Neuronal stem cell (in vitro differentiated cells): ENCODE results near the gene LYVE1.

ENCODE experiments used
- DNase-seq: peaks from one replicate; pipeline ENCODE4 v3.0.0-alpha.2; 2013; ENCODE audit warnings: low spot score
- H2AFZ ChIP-seq: one replicate; pipeline ENCODE4 v1.6.1; 2013; ENCODE audit warnings: mild to moderate bottlenecking, low read length, inconsistent platforms
- H2AK5ac ChIP-seq: 2 replicates; pipeline ENCODE4 v1.6.1; 2013; ENCODE audit warnings: low read depth, mild to moderate bottlenecking, inconsistent platforms, low read length, moderate library complexity, mixed read lengths
- H2BK120ac ChIP-seq: 2 replicates; pipeline ENCODE4 v1.6.1; 2013; ENCODE audit warnings: low read depth, mild to moderate bottlenecking, inconsistent platforms, low read length, moderate library complexity, mixed read lengths
- H2BK12ac ChIP-seq: one replicate; pipeline ENCODE4 v1.6.1; 2013; ENCODE audit warnings: low read length, inconsistent platforms
- H2BK15ac ChIP-seq: 2 replicates; pipeline ENCODE4 v1.6.1; 2013; ENCODE audit warnings: mild to moderate bottlenecking, low read length, inconsistent platforms, mixed read lengths
- H2BK5ac ChIP-seq: one replicate; pipeline ENCODE4 v1.6.1; 2013; ENCODE audit warnings: inconsistent platforms, mild to moderate bottlenecking, low read length, moderate library complexity
- H3K14ac ChIP-seq: one replicate; pipeline ENCODE4 v1.6.1; 2013; ENCODE audit warnings: low read length, inconsistent platforms
- H3K18ac ChIP-seq: 2 replicates; pipeline ENCODE4 v1.6.1; 2013; ENCODE audit warnings: low read length, inconsistent platforms
- H3K23ac ChIP-seq: 2 replicates; pipeline ENCODE4 v1.6.1; 2013; ENCODE audit warnings: low read depth, mild to moderate bottlenecking, mixed read lengths, low read length, inconsistent platforms; ENCODE audit not compliant: poor library complexity
- H3K27ac ChIP-seq: replicated peaks from 3 replicates; pipeline ENCODE4 v1.5.1; 2013; ENCODE audit warnings: low read length, inconsistent platforms
- H3K27me3 ChIP-seq, 3 experiments: 2 replicates each; pipeline ENCODE4 v1.6.1; 2013; ENCODE audit warnings: low read length in 3 of 3, mild to moderate bottlenecking in 2 of 3, inconsistent platforms in 1 of 3, low read depth in 1 of 3, mixed read lengths in 1 of 3, moderate library complexity in 1 of 3; ENCODE audit not compliant: control insufficient read depth in 3 of 3, insufficient read depth in 3 of 3
- H3K36me3 ChIP-seq, 2 donors: replicated peaks in 1 of 2; 2 replicates each; pipeline ENCODE4 v1.6.1; 2013; ENCODE audit warnings: low read length in 2 of 2; ENCODE audit not compliant: control insufficient read depth in 2 of 2, insufficient read depth in 2 of 2
- H3K4ac ChIP-seq: 2 replicates; pipeline ENCODE4 v1.6.1; 2013; ENCODE audit warnings: inconsistent platforms, mild to moderate bottlenecking, low read length, moderate library complexity
- H3K4me1 ChIP-seq, 2 donors: 1 replicate in 1 of 2; 2 replicates in 1 of 2; pipeline ENCODE4 v1.6.1; 2013; ENCODE audit warnings: low read length in 2 of 2, low read depth in 1 of 2; ENCODE audit not compliant: control insufficient read depth in 2 of 2, insufficient read depth in 1 of 2
- H3K4me2 ChIP-seq: one replicate; pipeline ENCODE4 v1.6.1; 2013; ENCODE audit warnings: mild to moderate bottlenecking, low read length, inconsistent platforms; ENCODE audit not compliant: insufficient read depth, poor library complexity, severe bottlenecking
- H3K4me3 ChIP-seq, 2 donors: 2 replicates each; pipeline ENCODE4 v1.5.1; 2013; ENCODE audit warnings: low read length in 2 of 2, mild to moderate bottlenecking in 2 of 2, inconsistent platforms in 1 of 2, moderate library complexity in 1 of 2
- H3K79me1 ChIP-seq: one replicate; pipeline ENCODE4 v1.6.1; 2013; ENCODE audit warnings: low read depth, mild to moderate bottlenecking, inconsistent platforms, low read length, moderate library complexity
- H3K9ac ChIP-seq: one replicate; pipeline ENCODE4 v1.6.1; 2013; ENCODE audit warnings: mild to moderate bottlenecking, low read depth, low read length, inconsistent platforms; ENCODE audit not compliant: poor library complexity
- H3K9me3 ChIP-seq, 2 donors: replicated peaks in 1 of 2; 2 replicates each; pipeline versions ENCODE3 to v1.6.1; 2013; ENCODE audit warnings: low read length in 2 of 2, mild to moderate bottlenecking in 2 of 2, inconsistent platforms in 1 of 2, low read depth in 1 of 2, mixed read lengths in 1 of 2, moderate library complexity in 1 of 2; ENCODE audit not compliant: control insufficient read depth in 2 of 2, insufficient read depth in 1 of 2
- H4K8ac ChIP-seq: one replicate; pipeline ENCODE4 v1.6.1; 2013; ENCODE audit warnings: low read depth, mild to moderate bottlenecking, inconsistent platforms, low read length, moderate library complexity
- H4K91ac ChIP-seq: one replicate; pipeline ENCODE4 v1.6.1; 2013; ENCODE audit warnings: low read length, low read depth, mild to moderate bottlenecking, inconsistent platforms; ENCODE audit not compliant: poor library complexity
- WGBS, 2 donors: extraction: QIAGEN DNeasy Blood & Tissue Kit; methylation state at CpG; one replicate each; pipeline ENCODE4 v1.1.7; 2013; ENCODE audit warnings: missing lambda C conversion rate in 2 of 2, mixed read lengths in 1 of 2; ENCODE audit not compliant: insufficient read length in 2 of 2, insufficient replicate concordance in 1 of 2; ENCODE audit errors: extremely low coverage in 2 of 2; 5-methylcytosine and 5-hydroxymethylcytosine counted together

Gene LYVE1

DNA sequence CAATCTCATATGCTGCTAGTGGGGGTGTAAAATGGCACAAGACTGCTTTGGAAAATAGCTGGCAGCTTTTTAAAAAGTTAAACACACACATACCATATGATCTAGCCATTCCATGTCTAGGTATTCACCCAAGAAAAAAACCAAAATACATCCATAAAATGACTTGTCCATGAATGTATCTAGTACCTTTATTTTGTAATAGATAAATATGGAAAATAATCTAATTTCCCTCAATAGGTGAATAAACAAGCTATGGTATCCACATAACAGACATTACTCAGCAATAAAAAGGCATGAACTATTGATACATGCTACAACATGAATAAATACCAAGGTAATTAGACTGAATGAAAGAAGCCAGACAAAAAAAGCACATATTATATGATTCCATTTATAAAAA is 50.3 kb downstream of the LYVE1 start:
- Histone ChIP-seq H3K27ac (no peak overlapping the region), H4K8ac (no peak overlapping the region), H3K79me1 (no peaks in the 10 kb centered on the region), H2AFZ (no peak overlapping the region), H3K4me1 (peaks cover 0 to 2% of the 10 kb centered on the region in 2 donors), H2BK120ac (no peak overlapping the region), H3K18ac (no peak overlapping the region), H3K14ac (no peak overlapping the region), H3K9ac (no peak overlapping the region), H3K27me3 (no peaks in the 10 kb centered on the region), H2BK12ac (no peak overlapping the region), H2BK15ac (no peak overlapping the region), H3K9me3 (no peaks in the 10 kb centered on the region), H3K4me3 (no peak overlapping the region), H2BK5ac (no peak overlapping the region), H4K91ac (no peak overlapping the region), H3K36me3 (peaks cover 4 to 50% of the 10 kb centered on the region in 2 donors), H3K4ac (no peak overlapping the region), H2AK5ac (no peak overlapping the region), H3K23ac (no peak overlapping the region), H3K4me2 (no peak overlapping the region)
- no peak for DNase-seq

DNA sequence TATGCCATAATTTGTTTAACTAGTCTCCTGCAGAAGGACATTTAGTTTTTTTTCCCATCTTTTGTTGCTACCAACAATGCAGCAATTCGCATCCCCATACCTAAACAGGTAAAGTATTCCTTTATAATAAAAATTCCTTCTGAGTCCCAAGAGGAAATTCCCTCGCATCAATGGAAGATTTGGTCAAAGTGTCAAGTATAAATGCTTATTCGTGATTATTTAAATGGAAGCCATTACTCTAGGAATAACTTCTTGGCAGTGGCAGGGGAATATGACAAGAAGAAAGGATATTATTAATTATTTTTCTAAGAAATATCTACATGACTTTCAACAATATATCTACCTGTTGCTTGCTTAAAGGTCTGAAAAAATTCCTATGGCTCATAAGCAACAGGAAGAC is 53.0 kb downstream of the LYVE1 start:
- Histone ChIP-seq H3K4me1 (peaks cover 2 to 14% of the 10 kb centered on the region in 2 donors), H2BK15ac (no peak overlapping the region), H3K4me2 (no peak overlapping the region), H2BK120ac (no peak overlapping the region), H3K9ac (no peak overlapping the region), H3K14ac (no peak overlapping the region), H3K79me1 (no peaks in the 10 kb centered on the region), H3K9me3 (no peaks in the 10 kb centered on the region), H3K36me3 (peaks cover 4 to 23% of the 10 kb centered on the region in 2 donors), H3K18ac (no peak overlapping the region), H3K23ac (no peak overlapping the region), H4K8ac (no peak overlapping the region), H3K27ac (no peak overlapping the region), H2BK12ac (no peak overlapping the region), H3K4ac (no peak overlapping the region), H2AFZ (no peak overlapping the region), H3K27me3 (no peaks in the 10 kb centered on the region), H4K91ac (no peak overlapping the region), H2AK5ac (no peak overlapping the region), H2BK5ac (no peak overlapping the region), H3K4me3 (no peak overlapping the region)
- WGBS, 2 donors: no CpG with 5 or more reads among the region's 3 CpGs
- no peak for DNase-seq

DNA sequence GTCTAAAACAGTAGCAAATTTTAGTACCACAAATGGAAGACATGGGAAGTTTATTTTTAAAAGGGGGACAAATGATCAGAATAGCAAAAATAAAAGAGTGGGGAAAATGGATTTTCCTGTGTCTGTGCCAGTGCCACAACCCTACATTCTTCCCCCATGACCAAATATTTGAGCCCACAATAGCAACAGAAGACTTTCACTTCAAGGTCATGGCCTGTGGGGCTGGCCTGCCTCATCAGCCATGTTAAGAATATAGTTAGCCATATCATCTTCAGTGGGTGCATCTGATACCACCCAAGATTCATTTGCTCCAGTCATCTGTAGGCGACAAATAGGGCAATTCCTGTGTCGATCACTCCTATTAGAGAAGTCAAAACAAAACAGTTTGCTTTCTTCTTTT is 53.8 kb downstream of the LYVE1 start:
- Histone ChIP-seq H2BK15ac (no peak overlapping the region), H3K4me1 (peaks cover 2 to 14% of the 10 kb centered on the region in 2 donors), H3K27ac (no peak overlapping the region), H3K14ac (no peak overlapping the region), H4K8ac (no peak overlapping the region), H2AFZ (no peak overlapping the region), H3K36me3 (peaks cover 4 to 17% of the 10 kb centered on the region in 2 donors), H3K4me2 (no peak overlapping the region), H2AK5ac (no peak overlapping the region), H3K18ac (no peak overlapping the region), H3K9me3 (no peaks in the 10 kb centered on the region), H3K9ac (no peak overlapping the region), H3K4me3 (no peak overlapping the region), H3K27me3 (no peaks in the 10 kb centered on the region), H2BK5ac (no peak overlapping the region), H3K4ac (no peak overlapping the region), H2BK120ac (no peak overlapping the region), H3K23ac (no peak overlapping the region), H2BK12ac (no peak overlapping the region), H3K79me1 (no peaks in the 10 kb centered on the region), H4K91ac (no peak overlapping the region)
- DNase-seq: no peak
- no CpG with 5 or more reads among the region's 2 CpGs for WGBS, 2 donors

DNA sequence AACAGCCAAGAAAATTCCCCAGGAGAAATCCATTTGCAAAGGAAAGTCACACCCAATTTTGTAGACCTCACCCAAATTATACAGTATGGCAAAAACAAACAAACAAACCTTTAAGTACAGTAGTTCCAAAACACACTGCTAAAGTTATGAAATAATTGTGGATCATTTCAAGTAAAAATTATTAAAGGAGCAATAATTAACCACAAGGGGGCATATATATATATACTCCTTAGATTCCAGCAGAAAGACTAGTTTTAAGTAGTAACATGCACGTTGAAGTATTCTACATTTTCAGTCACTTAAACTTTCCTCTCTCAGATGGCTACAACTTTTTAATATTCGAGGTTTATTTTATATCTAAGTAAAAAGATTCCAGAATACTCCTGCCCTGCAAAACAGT is 54.3 kb downstream of the LYVE1 start:
- Histone ChIP-seq H3K18ac (no peak overlapping the region), H3K4me2 (no peak overlapping the region), H3K4me3 (no peak overlapping the region), H4K91ac (no peak overlapping the region), H3K9ac (no peak overlapping the region), H3K9me3 (no peaks in the 10 kb centered on the region), H3K27ac (no peak overlapping the region), H2BK5ac (no peak overlapping the region), H3K79me1 (no peaks in the 10 kb centered on the region), H3K27me3 (no peaks in the 10 kb centered on the region), H2BK15ac (no peak overlapping the region), H3K4me1 (peaks cover 2 to 14% of the 10 kb centered on the region in 2 donors), H3K36me3 (peaks cover 2 to 12% of the 10 kb centered on the region in 2 donors), H2AFZ (no peak overlapping the region), H2AK5ac (no peak overlapping the region), H2BK120ac (no peak overlapping the region), H4K8ac (no peak overlapping the region), H3K4ac (no peak overlapping the region), H2BK12ac (no peak overlapping the region), H3K14ac (no peak overlapping the region), H3K23ac (no peak overlapping the region)
- no peak for DNase-seq
- WGBS, 2 donors: no CpG with 5 or more reads among the region's 2 CpGs
